ENCODE measurements around the gene FAM131A. TPM values are rescaled to one million over a fixed set of nuclear protein-coding genes. Genes with fewer than 3 reads are reported as not detected.

Gene FAM131A
- total and polyA plus RNA-seq, 9 of the 15 experiments (the other 6 are each of a cell fraction or from before 2014, with no cell fraction given) = 0.48 to 11.1 (median 4.3) TPM

- BruUV-seq (replicated peaks) = no TSS peak
- POLR2A ChIA-PET = interaction anchor here (0.6 to 1.1 kb wide), 5 partner anchors 15 to 182 kb away, joined by 3 to 5 read pairs (median 3); no protein-coding TSS in a partner anchor
- Histone ChIP-seq H3K27me3 (ENCODE audit: control insufficient read depth in 2 of 2, insufficient read depth in 2 of 2, low read length in 2 of 2) (no peaks in the 10 kb centered on the region), H3K79me2 (ENCODE audit: control insufficient read depth, insufficient read depth, low read length) (peaks cover 8% of the 10 kb centered on the region; the same call in 2 of the 3 replicates), H3K9me1 (ENCODE audit: control insufficient read depth, insufficient read depth, low read length) (peaks cover 6% of the 10 kb centered on the region), H4K20me1 (replicated peaks; ENCODE audit: control insufficient read depth, insufficient read depth, low read length) (no peaks in the 10 kb centered on the region), H3K27ac (ENCODE audit: extremely low read depth, low read depth, low read length) (no peak overlapping the region), H3K4me1 (replicated peaks in 1 of 2; ENCODE audit: control insufficient read depth in 2 of 2, insufficient read depth in 2 of 2, low read length in 2 of 2) (peaks cover 30 to 53% of the 10 kb centered on the region in 2 experiments), H3K9me3 (replicated peaks; ENCODE audit: control insufficient read depth, insufficient read depth, low read depth, low read length) (no peaks in the 10 kb centered on the region), H3K4me2 (ENCODE audit: insufficient read depth, low read length) (no peak overlapping the region), H3K36me3 (ENCODE audit: control insufficient read depth, insufficient read depth, low read length) (peaks cover 33% of the 10 kb centered on the region; the same call in 2 of the 3 replicates), H2AFZ (ENCODE audit: low read depth, low read length) (no peak overlapping the region), H3K4me3 (no peak overlapping the region), H3K9ac (ENCODE audit: insufficient read depth in 1 of 2, low read depth in 2 of 2, low read length in 2 of 2) (peak overlapping the region in 1 of 2 experiments; percentile 17; a peak in 2 of 4 replicates)
- intact Hi-C loops (cut with micrococcal nuclease) = no loop called here
- DNase-seq (ENCODE audit: extremely low read depth in 1 of 4, low spot score in 3 of 4) (no peak), FAIRE-seq (no peak), ATAC-seq (no peak)
- TF ChIP-seq ZNF280A (IDR thresholded peaks at IDR 0.05; ENCODE audit: low read depth, partially characterized antibody) = no peak
- TF ChIP-seq POLR2G (IDR thresholded peaks at IDR 0.05; ENCODE audit: low read depth, low read length) = peak; percentile 39; the same call in 1 of the 2 replicates
- no peak for TF ChIP-seq KAT7 (CRISPR knock-in tag; IDR thresholded peaks at IDR 0.05; ENCODE audit: borderline replicate concordance)
- WGBS (ENCODE audit: insufficient coverage, low coverage, missing lambda C conversion rate) = 65% methylated on average over 3 of the region's 5 CpGs
- in situ Hi-C loops (cut with MboI) = no loop called here
- CTCF ChIA-PET (ENCODE audit: low intra/inter-chr PET ratio) = no interaction called here
Measured at GRCh38 chr3:184343200-184343876, 5.9 kb downstream of the FAM131A start.
